DND-41 (cell line): ENCODE results near the gene CLTB.

Experiments used
- CTCF ChIP-seq: IDR thresholded peaks from 2 replicates; pipeline ENCODE4 v1.5.1; 2012; ENCODE audit warnings: borderline replicate concordance, low read length, moderate library complexity, mild to moderate bottlenecking; ENCODE audit not compliant: poor library complexity, severe bottlenecking; ENCODE audit errors: extremely low read depth
- EZH2 ChIP-seq: IDR thresholded peaks from 3 replicates; pipeline ENCODE4 v1.6.1; 2012; ENCODE audit warnings: borderline replicate concordance, low read depth, mild to moderate bottlenecking, moderate library complexity, low read length, inconsistent platforms; ENCODE audit not compliant: severe bottlenecking

DNA sequence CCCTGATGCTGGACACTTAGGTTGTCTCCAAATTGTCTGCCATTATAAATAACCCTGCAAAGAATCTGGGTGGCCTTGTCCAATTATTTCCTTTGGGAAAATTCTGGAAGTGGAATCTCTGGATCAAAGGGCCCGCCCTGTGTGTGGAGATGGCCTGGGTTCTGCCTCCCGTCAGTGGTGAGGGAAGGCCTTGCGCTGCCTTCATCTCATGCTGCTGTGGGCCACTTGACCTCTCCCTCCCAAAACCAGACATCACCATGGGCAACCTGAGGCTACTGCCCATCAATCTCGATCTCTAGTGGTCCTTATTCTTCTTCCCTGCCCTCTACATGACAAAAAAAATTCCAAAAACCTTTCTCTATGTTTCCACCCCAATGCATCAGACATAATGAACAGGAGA lies 6.6 kb downstream of the CLTB start:
- TF ChIP-seq CTCF (no peak), EZH2 (no peak)
